ENCODE measurements around the gene CAMK1G. TPM values are rescaled to one million over a fixed set of nuclear protein-coding genes. Genes with fewer than 3 reads are reported as not detected.

Gene CAMK1G
- total and polyA plus RNA-seq, 2 experiments from 2014 or later, result 0.32 to 0.76 TPM

- TF ChIP-seq, protein P1, sequence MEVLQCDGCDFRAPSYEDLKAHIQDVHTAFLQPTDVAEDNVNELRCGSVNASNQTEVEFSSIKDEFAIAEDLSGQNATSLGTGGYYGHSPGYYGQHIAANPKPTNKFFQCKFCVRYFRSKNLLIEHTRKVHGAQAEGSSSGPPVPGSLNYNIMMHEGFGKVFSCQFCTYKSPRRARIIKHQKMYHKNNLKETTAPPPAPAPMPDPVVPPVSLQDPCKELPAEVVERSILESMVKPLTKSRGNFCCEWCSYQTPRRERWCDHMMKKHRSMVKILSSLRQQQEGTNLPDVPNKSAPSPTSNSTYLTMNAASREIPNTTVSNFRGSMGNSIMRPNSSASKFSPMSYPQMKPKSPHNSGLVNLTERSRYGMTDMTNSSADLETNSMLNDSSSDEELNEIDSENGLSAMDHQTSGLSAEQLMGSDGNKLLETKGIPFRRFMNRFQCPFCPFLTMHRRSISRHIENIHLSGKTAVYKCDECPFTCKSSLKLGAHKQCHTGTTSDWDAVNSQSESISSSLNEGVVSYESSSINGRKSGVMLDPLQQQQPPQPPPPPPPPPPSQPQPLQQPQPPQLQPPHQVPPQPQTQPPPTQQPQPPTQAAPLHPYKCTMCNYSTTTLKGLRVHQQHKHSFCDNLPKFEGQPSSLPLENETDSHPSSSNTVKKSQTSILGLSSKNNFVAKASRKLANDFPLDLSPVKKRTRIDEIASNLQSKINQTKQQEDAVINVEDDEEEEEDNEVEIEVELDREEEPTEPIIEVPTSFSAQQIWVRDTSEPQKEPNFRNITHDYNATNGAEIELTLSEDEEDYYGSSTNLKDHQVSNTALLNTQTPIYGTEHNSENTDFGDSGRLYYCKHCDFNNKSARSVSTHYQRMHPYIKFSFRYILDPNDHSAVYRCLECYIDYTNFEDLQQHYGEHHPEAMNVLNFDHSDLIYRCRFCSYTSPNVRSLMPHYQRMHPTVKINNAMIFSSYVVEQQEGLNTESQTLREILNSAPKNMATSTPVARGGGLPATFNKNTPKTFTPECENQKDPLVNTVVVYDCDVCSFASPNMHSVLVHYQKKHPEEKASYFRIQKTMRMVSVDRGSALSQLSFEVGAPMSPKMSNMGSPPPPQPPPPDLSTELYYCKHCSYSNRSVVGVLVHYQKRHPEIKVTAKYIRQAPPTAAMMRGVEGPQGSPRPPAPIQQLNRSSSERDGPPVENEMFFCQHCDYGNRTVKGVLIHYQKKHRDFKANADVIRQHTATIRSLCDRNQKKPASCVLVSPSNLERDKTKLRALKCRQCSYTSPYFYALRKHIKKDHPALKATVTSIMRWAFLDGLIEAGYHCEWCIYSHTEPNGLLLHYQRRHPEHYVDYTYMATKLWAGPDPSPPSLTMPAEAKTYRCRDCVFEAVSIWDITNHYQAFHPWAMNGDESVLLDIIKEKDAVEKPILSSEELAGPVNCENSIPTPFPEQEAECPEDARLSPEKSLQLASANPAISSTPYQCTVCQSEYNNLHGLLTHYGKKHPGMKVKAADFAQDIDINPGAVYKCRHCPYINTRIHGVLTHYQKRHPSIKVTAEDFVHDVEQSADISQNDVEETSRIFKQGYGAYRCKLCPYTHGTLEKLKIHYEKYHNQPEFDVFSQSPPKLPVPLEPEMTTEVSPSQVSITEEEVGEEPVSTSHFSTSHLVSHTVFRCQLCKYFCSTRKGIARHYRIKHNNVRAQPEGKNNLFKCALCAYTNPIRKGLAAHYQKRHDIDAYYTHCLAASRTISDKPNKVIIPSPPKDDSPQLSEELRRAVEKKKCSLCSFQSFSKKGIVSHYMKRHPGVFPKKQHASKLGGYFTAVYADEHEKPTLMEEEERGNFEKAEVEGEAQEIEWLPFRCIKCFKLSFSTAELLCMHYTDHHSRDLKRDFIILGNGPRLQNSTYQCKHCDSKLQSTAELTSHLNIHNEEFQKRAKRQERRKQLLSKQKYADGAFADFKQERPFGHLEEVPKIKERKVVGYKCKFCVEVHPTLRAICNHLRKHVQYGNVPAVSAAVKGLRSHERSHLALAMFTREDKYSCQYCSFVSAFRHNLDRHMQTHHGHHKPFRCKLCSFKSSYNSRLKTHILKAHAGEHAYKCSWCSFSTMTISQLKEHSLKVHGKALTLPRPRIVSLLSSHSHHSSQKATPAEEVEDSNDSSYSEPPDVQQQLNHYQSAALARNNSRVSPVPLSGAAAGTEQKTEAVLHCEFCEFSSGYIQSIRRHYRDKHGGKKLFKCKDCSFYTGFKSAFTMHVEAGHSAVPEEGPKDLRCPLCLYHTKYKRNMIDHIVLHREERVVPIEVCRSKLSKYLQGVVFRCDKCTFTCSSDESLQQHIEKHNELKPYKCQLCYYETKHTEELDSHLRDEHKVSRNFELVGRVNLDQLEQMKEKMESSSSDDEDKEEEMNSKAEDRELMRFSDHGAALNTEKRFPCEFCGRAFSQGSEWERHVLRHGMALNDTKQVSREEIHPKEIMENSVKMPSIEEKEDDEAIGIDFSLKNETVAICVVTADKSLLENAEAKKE (CRISPR knock-in tag; IDR thresholded peaks at IDR 0.05), result no peak
- TF ChIP-seq STAT1 (IDR thresholded peaks at IDR 0.05; ENCODE audit: unreplicated experiment), result no peak
- no peak for TF ChIP-seq ETS1 (IDR thresholded peaks at IDR 0.05)
These were observed 58.3 kb downstream of the CAMK1G start (continued) for GRCh38 chr1:209641832-209642172.

DNA sequence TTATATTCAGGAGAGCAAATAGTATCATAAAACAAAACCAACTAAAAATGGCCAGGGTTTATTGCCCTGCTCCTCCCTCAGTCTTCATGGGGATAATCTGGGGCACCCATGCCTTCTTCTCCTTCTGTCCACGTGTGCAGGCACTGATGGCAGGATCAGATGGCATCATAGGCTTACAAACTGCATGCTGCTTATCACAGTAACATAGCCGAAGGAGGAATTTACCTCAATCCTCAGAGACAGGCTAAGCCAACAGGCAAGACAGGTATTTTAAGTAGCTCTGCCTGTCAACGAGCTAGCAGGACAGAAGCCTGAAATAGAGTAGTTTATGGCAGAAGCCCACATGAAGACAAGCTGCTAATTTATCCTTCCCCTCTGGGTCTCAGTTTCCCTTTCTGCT is 59.3 kb downstream of the CAMK1G start:
- no peaks in the 10 kb centered on the region for H3K79me2 ChIP-seq (replicated peaks; ENCODE audit: insufficient read depth)
- Mint-ChIP-seq H3K27ac (no peak overlapping the region), H3K4me3 (no peak overlapping the region), H3K4me1 (peaks cover 7% of the 10 kb centered on the region), H3K9me3 (no peaks in the 10 kb centered on the region), H3K36me3 (ENCODE audit: low read depth) (no peaks in the 10 kb centered on the region), H3K27me3 (ENCODE audit: insufficient read depth, low read depth, poor library complexity) (peaks cover 6% of the 10 kb centered on the region)
- DNase-seq (ENCODE audit: low spot score) (no peak), ATAC-seq (no peak)
- peaks cover 8% of the 10 kb centered on the region; the same call in 1 of the 2 replicates for H3K9me2 ChIP-seq (ENCODE audit: insufficient read depth)
- TF ChIP-seq, protein P1 (CRISPR knock-in tag; IDR thresholded peaks at IDR 0.05), result no peak
- TF ChIP-seq CREB1 (CRISPR knock-in tag; IDR thresholded peaks at IDR 0.05; ENCODE audit: low read depth), result no peak
- no peak for TF ChIP-seq JUNB (IDR thresholded peaks at IDR 0.05; ENCODE audit: unreplicated experiment)
- H3F3A ChIP-seq (replicated peaks; ENCODE audit: low read depth), result no peaks in the 10 kb centered on the region
- H4K20me1 ChIP-seq (replicated peaks; ENCODE audit: insufficient read depth), result no peaks in the 10 kb centered on the region
- H3K27me3 ChIP-seq (ENCODE audit: insufficient read depth), result no peaks in the 10 kb centered on the region
- no peak overlapping the region for H3K4me3 ChIP-seq
- no peaks in the 10 kb centered on the region for H3K36me3 ChIP-seq (ENCODE audit: insufficient read depth)
- peaks cover 5% of the 10 kb centered on the region; the same call in 1 of the 2 replicates for H3K4me1 ChIP-seq (ENCODE audit: insufficient read depth)
- no peak overlapping the region for H3K27ac ChIP-seq (ENCODE audit: low read depth)
- no peak overlapping the region for H2AFZ ChIP-seq
- H3K4me2 ChIP-seq, result no peak overlapping the region
